OCI-LY7 (cell line): ENCODE results near the gene TNIK.

Source experiments
- CTCF ChIP-seq: fragments of 200-600 bp; sonication (generic); conservative IDR thresholded peaks from 2 replicates; pipeline ENCODE4 v1.5.1; 2014; ENCODE audit warnings: mild to moderate bottlenecking, antibody characterized with exemption, low read length, moderate library complexity, mixed read lengths
- EZH2phosphoT487 ChIP-seq: fragments of 200-600 bp; sonication (generic); IDR thresholded peaks from 2 replicates; pipeline ENCODE4 v1.6.1; 2018; ENCODE audit warnings: low read depth, borderline replicate concordance, mild to moderate bottlenecking, mixed run types, antibody characterized with exemption, low read length, moderate library complexity, mixed read lengths

- TF ChIP-seq CTCF (no peak), EZH2phosphoT487 (no peak)
These were observed 866 bp downstream of the TNIK start for GRCh38 chr3:171459137-171459941.
